ENCODE results near the gene ACYP2. TPM values are rescaled to one million over a fixed set of nuclear protein-coding genes. Genes with fewer than 3 reads are reported as not detected.

ACYP2 gene
- total RNA-seq, 1 donor from 2014 or later: 86.1 TPM

DNA sequence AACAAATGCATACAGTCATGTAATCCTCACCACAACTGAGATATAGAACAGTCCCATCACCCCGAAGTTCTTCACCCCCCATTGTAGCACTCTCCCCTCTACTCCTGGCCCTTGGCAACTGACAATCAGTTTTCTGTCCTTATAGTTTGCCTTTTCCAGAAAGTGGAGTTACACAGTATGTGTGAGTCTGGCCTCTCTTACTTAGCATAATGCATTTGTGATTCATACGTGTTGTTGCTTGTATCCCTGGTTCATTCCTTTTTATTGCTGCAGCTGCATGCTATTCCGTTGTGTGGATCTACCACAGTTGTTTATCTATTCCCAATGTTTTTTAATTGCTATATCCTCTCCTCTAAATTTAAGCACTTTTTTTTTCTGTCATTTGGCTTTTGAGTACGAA is 17.6 kb downstream of the ACYP2 start:
- intact Hi-C loops (cut with DNase I): no loop called here
- DNase-seq (ENCODE audit: low spot score): no peak

GRCh38 chr2:54139210-54139609 is 23.8 kb downstream of the ACYP2 start:
- intact Hi-C loops (cut with DNase I): no loop called here
- DNase-seq (ENCODE audit: low spot score): no peak

DNA sequence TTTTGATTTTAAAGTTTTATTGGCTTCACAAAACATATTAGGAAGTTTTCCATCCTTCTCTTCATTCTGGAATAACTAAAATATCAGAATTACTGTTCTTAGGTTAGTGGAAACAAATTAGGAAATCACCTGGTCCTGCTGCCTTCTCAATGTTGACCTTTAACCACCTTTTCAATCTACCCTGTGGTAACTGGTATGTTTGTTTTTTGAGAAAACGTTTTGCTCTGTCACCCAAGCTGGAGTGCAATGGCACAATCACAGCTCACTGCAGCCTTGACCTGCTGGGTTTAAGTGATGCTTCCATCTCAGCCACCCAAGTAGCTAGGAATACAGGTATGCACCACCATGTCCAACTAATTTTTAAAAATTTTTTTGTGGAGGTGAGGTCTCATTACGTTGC is 28.4 kb downstream of the ACYP2 start:
- intact Hi-C loops (cut with DNase I): no loop called here
- DNase-seq (ENCODE audit: low spot score): no peak

- intact Hi-C loops (cut with DNase I): no loop called here
- no peak for DNase-seq (ENCODE audit: low spot score)
Observed at GRCh38 chr2:54148391-54148790, 33.0 kb downstream of the ACYP2 start.

- DNase-seq (ENCODE audit: low spot score): no peak
- intact Hi-C loops (cut with DNase I): no loop called here
Observed at GRCh38 chr2:54149638-54150441, 34.4 kb downstream of the ACYP2 start.

GRCh38 chr2:54158311-54158710 is 42.9 kb downstream of the ACYP2 start:
- DNase-seq (ENCODE audit: low spot score): no peak
- intact Hi-C loops (cut with DNase I): no loop called here

DNA sequence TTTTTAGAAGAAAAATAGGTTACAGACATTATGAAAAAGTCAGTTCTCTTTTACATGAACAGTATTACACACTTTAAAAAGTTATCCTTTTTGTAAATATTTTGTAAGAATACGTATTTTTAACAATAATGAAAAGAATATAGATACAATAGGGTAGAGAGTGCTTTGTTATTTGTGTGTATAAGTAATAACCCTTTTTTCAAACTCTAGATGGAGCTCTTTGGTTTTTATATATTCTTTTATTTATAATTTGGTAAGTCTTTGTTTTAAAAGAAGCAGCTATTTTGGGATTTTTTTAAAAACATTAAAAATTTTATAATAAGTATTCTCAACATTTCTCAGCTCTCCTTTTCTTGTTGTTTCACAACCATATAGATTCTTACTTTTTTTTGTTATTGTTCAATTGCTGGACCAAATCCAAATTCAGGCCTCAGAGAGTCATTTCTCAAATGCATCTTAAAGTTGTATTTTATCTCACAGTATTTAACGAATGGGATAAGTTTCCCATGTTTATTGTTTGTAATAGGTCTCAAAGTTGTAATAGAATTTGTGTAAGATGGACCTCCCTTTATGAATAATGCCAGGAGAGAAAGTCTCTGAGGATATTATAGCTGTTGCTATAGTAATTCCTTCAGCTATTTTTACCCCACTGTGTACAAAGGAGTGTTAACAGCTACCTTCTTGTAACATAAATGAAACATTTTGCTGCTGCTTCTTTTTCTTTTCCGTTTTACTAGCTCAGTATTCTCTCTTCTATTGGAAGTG is 46.4 kb downstream of the ACYP2 start:
- no peak for DNase-seq (ENCODE audit: low spot score)
- intact Hi-C loops (cut with DNase I): no loop called here

DNA sequence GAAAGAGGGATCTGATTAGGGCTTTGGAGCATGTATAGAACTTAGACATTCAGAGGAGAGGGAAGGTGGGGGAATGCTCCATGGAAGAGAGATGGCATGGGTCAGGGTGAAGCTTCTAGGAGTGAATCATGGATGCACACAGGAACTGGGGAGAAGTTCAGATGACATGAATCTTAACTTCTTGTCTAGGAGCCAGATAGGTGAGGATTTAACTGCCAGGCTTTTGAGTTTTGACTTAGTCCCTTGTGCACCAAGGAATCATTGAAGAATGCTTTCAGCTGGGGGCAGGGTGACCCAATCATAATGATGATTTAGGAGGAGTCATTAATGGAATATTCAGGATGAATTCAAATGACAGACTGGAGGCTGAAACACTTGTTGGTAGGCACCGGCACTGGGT is 48.7 kb downstream of the ACYP2 start:
- intact Hi-C loops (cut with DNase I): no loop called here
- no peak for DNase-seq (ENCODE audit: low spot score)

DNA sequence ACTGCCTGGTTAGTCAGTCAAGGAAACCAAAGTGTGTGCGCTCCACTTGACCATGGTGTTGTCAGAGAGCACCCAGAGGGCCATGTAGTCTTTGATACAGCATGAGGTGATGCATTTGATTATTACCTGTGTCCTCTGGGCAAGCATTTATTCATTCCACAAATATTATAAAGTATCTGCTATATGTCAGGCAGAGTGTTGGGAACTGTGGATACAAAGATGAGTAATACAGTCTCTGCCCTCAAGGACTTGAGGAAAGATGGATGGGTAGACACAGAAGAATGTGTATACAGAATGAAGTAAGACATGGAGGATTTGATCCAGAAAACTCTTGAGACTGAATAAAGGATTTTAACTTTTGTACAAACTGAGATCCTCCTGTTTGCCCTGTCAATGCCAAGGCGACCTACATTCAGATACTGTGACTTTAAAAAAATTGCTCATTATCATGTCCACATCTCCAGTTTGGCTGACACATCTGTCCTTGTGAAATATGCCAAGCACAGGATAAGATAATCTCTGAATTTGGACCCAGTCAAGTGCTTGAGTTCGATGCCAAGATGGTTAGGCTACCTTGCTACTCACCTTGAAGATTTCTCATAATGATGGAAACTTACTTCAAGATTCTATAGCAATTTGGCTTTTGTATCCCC is 50.8 kb downstream of the ACYP2 start:
- no peak for DNase-seq (ENCODE audit: low spot score)
- intact Hi-C loops (cut with DNase I): no loop called here

DNA sequence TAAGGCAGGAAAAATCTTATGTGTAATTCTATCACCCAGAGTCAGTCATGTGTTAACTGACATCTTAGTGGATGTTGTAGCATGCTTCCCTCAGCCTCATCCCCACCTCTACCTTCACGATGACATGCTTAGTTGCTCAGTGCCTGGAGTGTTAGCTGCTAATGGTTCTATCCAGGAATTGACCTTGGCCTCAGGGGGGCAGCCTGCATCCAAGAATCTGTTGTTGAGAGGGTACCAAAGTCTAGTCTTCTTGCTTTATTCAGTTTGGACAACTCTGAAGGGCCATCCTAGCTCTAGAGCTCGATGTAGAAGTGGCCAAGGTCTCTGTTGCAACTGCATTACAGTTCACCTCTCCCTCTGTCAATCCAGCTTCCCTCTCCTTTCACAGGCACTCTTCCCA is 61.2 kb downstream of the ACYP2 start:
- intact Hi-C loops (cut with DNase I): loop anchor here (10.0 kb wide), 1 partner anchor 528 kb away; no protein-coding TSS in a partner anchor
- DNase-seq (ENCODE audit: low spot score): no peak

GRCh38 chr2:54183281-54183680 is 67.9 kb downstream of the ACYP2 start:
- intact Hi-C loops (cut with DNase I): no loop called here
- no peak for DNase-seq (ENCODE audit: low spot score)

- intact Hi-C loops (cut with DNase I): no loop called here
- DNase-seq (ENCODE audit: low spot score): no peak
Observed at GRCh38 chr2:54183972-54184371, 68.6 kb downstream of the ACYP2 start.

DNA sequence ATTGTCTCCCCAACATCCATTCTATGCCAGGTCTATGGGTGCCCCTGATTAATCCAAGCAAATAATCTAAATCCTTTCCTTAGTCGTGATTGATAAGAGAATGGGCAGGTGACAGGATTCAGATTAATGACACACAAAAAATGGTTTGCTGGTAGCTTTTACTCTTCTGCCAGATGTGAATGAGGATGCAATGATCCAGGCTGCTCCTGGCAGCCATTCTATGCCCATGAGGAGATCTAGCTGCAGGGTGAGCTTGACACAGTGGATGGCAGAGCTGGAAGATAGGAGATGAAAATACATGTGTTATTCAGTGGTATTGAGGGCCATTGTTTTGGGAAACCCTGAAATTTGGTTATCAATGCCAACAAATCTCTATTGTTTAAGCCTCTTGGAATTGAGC is 69.7 kb downstream of the ACYP2 start:
- DNase-seq (ENCODE audit: low spot score): no peak
- intact Hi-C loops (cut with DNase I): no loop called here

DNA sequence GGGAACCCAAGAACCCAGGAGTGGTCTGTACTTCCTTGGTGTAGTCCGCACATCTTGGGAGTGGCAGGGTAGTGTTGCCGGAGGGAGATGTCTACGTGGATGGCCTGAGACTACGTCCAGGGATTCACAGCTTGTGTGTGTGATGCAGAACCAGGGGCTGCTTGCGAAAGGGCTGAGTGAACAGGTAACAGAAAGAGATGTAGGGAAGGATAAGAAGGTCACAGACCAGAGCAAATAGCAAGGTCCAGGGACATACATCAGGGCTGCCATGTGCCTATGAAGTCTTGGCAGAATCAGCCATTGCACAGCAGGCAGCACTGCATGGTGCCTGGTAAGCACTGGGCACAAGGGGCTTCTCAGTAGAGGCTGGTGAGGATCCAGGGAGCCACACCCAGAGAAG is 71.9 kb downstream of the ACYP2 start:
- DNase-seq (ENCODE audit: low spot score): no peak
- intact Hi-C loops (cut with DNase I): no loop called here

- intact Hi-C loops (cut with DNase I): no loop called here
Observed at GRCh38 chr2:54189539-54189938, 74.1 kb downstream of the ACYP2 start.

GRCh38 chr2:54191361-54192135 is 76.1 kb downstream of the ACYP2 start:
- intact Hi-C loops (cut with DNase I): no loop called here
- DNase-seq (ENCODE audit: low spot score): no peak

More at GRCh38 chr2:54189539-54189938, 74.1 kb downstream of the ACYP2 start:
- DNase-seq (ENCODE audit: low spot score): no peak

- intact Hi-C loops (cut with DNase I): no loop called here
- DNase-seq (ENCODE audit: low spot score): no peak
Observed at GRCh38 chr2:54194761-54195750, 79.6 kb downstream of the ACYP2 start.

- intact Hi-C loops (cut with DNase I): no loop called here
- DNase-seq (ENCODE audit: low spot score): peak; percentile 51
Observed at GRCh38 chr2:54196646-54197045, 81.2 kb downstream of the ACYP2 start.

GRCh38 chr2:54204476-54204875 is 89.1 kb downstream of the ACYP2 start:
- intact Hi-C loops (cut with DNase I): loop anchor here (10.0 kb wide), 1 partner anchor 500 kb away; no protein-coding TSS in a partner anchor
- DNase-seq (ENCODE audit: low spot score): no peak

All from cardiac septum (tissue), 1 donor.